ENCODE measurements around the gene ZNF185. TPM values are rescaled to one million over a fixed set of nuclear protein-coding genes. Genes with fewer than 3 reads are reported as not detected.

Gene ZNF185
- 6.3 TPM for total RNA-seq
- long read RNA-seq, partial matches to known transcripts, result 0 of 3 reads
- long read RNA-seq, other reads (novel, unspliced or antisense), result 3 of 3 reads

- no peak for DNase-seq (ENCODE audit: low spot score)
Observed at GRCh38 chrX:152897222-152898131, at the start of gene ZNF185. ZNF185 (plus strand) TSS chrX:152898067; CDS start chrX:152914490, 16,423 bp downstream.

GRCh38 chrX:152850465-152850864 is 47.4 kb upstream of the ZNF185 start:
- no peak for DNase-seq (ENCODE audit: low spot score)

GRCh38 chrX:152853986-152854385 is 43.9 kb upstream of the ZNF185 start:
- DNase-seq (ENCODE audit: low spot score), result no peak

GRCh38 chrX:152861116-152861515 is 36.8 kb upstream of the ZNF185 start:
- no peak for DNase-seq (ENCODE audit: low spot score)

- DNase-seq (ENCODE audit: low spot score), result no peak
Observed at GRCh38 chrX:152861826-152862225, 36.0 kb upstream of the ZNF185 start.

- DNase-seq (ENCODE audit: low spot score), result peak; percentile 75
Observed at GRCh38 chrX:152865232-152865920, 32.5 kb upstream of the ZNF185 start.

GRCh38 chrX:152866386-152866785 is 31.5 kb upstream of the ZNF185 start:
- DNase-seq (ENCODE audit: low spot score), result peak; percentile 41

GRCh38 chrX:152869972-152870371 is 27.9 kb upstream of the ZNF185 start:
- DNase-seq (ENCODE audit: low spot score), result no peak

- DNase-seq (ENCODE audit: low spot score), result no peak
Observed at GRCh38 chrX:152871260-152871659, 26.6 kb upstream of the ZNF185 start.

- DNase-seq (ENCODE audit: low spot score), result no peak
Observed at GRCh38 chrX:152872522-152872921, 25.3 kb upstream of the ZNF185 start.

- DNase-seq (ENCODE audit: low spot score), result peak; percentile 71
Observed at GRCh38 chrX:152873361-152873760, 24.5 kb upstream of the ZNF185 start.

GRCh38 chrX:152876931-152877840 is 20.7 kb upstream of the ZNF185 start:
- DNase-seq (ENCODE audit: low spot score), result peak; percentile 75

GRCh38 chrX:152878976-152879755 is 18.7 kb upstream of the ZNF185 start:
- peak; percentile 81 for DNase-seq (ENCODE audit: low spot score)

GRCh38 chrX:152881289-152881688 is 16.6 kb upstream of the ZNF185 start:
- no peak for DNase-seq (ENCODE audit: low spot score)

GRCh38 chrX:152884171-152884570 is 13.7 kb upstream of the ZNF185 start:
- no peak for DNase-seq (ENCODE audit: low spot score)

GRCh38 chrX:152886716-152887115 is 11.2 kb upstream of the ZNF185 start:
- DNase-seq (ENCODE audit: low spot score), result no peak

GRCh38 chrX:152892499-152892898 is 5.4 kb upstream of the ZNF185 start:
- no peak for DNase-seq (ENCODE audit: low spot score)

- DNase-seq (ENCODE audit: low spot score), result no peak
Observed at GRCh38 chrX:152892999-152893891, 4.6 kb upstream of the ZNF185 start.

- no peak for DNase-seq (ENCODE audit: low spot score)
Observed at GRCh38 chrX:152893980-152894610, 3.8 kb upstream of the ZNF185 start.
